Uterus (tissue), 2 donors: Measurements from ENCODE around the gene ACTR5.

Experiments
- POLR2A ChIP-seq, 2 donors: fragments of 450-650 bp; IDR thresholded peaks; one replicate each; pipeline ENCODE4 v1.6.1; 2016; ENCODE audit warnings: antibody characterized with exemption in 2 of 2, mild to moderate bottlenecking in 1 of 2, moderate library complexity in 1 of 2
- TF ChIP-seq, protein P1 (sequence below), 4 experiments: fragments of 200-600 bp in 2 of 4; fragments of 450-650 bp in 2 of 4; sonication (generic) in 2 of 4; IDR thresholded peaks; one replicate each; pipeline ENCODE4 v1.5.1; 2016 to 2019; ENCODE audit warnings: antibody characterized with exemption in 4 of 4, mild to moderate bottlenecking in 2 of 4, moderate library complexity in 1 of 4

DNA sequence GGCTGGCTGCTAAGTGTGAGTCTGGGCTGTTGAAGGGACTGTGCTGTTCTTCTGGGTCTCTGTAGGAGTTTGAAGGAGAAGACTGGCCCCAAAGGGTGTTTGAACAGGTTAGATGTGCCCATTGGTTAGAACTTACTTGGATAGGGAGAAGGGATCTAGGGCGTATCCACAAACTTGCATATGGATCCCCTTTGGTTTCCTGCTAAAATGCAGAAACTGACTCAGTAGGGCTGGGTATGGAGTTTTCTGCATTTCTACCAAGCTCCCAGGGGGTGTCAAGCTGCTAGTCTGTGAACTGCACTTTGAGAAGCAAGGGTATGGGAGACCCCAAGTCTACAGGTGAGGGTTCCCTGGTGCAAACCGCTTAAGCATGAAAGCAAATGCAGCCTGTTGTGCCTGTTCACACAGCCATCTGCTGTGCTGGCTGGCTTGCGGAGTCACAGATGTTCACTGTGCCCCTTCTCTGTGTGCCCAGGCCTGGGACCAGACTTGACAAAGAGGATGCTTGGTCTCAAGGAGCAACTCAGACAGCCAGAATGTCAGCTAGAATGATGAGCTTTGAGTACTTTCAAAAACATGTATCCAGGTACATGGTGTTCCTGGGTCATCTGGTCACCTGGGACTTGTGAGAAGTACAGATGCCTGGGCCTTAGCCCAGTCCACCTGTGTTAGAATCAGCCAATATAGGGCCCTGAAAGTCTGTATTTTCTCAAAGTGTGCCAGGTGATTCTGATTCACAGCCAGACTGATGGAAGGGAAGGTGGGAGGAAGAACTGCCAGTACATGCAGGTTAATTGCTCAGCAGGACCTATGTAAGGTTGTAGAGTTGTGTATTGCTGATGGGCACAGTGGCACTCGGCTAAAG, 64.7 kb downstream of the ACTR5 start:
- TF ChIP-seq POLR2A (IDR thresholded peaks at IDR 0.05), result no peak
- TF ChIP-seq, protein P1, sequence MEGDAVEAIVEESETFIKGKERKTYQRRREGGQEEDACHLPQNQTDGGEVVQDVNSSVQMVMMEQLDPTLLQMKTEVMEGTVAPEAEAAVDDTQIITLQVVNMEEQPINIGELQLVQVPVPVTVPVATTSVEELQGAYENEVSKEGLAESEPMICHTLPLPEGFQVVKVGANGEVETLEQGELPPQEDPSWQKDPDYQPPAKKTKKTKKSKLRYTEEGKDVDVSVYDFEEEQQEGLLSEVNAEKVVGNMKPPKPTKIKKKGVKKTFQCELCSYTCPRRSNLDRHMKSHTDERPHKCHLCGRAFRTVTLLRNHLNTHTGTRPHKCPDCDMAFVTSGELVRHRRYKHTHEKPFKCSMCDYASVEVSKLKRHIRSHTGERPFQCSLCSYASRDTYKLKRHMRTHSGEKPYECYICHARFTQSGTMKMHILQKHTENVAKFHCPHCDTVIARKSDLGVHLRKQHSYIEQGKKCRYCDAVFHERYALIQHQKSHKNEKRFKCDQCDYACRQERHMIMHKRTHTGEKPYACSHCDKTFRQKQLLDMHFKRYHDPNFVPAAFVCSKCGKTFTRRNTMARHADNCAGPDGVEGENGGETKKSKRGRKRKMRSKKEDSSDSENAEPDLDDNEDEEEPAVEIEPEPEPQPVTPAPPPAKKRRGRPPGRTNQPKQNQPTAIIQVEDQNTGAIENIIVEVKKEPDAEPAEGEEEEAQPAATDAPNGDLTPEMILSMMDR (IDR thresholded peaks at IDR 0.05), result no peak
